Vein endothelial cell (primary cell): Measurements from ENCODE around the gene MTFR1L. TPM values are rescaled to one million over a fixed set of nuclear protein-coding genes. Genes with fewer than 3 reads are reported as not detected.

Source experiments
- small RNA-seq: library from RNA; depleted of rRNA; stranded (forward); fragments of <200 nt; gene quantifications from one replicate; pipeline ENCODE3, GENCODE V24; 2012
- total RNA-seq: library from RNA; depleted of rRNA; stranded (reverse); fragments of >200 nt; gene quantifications from 2 replicates; pipeline ENCODE4 v1.2.3, GENCODE V29; 2012

The MTFR1L gene
- total RNA-seq: 35.0 and 36.9 TPM in 2 replicates

DNA sequence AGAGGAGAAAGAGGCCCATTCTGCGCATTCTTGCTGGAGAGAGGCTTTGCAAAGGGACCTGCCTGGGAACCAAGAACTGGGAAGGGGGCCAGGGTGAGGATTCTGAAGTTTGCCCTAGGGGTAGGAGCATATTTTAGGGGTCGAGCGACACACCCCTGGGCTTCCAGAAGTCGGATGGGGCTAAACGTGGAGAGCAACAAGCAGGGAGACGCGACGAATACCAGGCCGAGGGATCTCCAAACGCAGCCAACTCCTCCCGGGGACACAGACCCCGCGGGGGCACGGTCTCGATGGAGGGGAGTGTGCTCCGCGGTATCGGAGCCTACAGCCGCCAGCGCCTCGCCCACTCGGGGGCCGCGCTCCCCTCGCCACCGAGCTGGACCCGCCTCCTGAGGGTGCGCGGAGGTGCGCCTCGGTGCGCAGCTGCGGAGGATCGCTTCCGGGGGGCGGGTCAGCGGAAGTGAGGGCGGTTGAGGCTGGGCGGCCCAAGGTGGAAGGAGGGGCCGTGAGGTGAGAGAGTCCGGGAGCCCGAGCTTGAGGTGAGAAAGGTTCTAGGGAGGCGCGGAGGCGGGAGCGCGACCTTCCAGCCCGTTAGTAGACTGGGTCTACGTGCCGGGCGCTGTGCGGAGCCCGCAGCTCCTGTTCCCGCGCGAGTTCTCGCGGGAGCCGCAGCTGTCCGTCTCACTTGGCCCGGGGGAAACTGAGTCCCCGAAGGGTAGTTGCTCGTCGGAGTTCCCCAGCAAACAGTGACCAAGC lies at the start of gene MTFR1L:
Gene MTFR1L, plus strand, starts transcription at position 464 of the 756 bp plus-strand sequence. CDS start 3,151 bp downstream, outside the sequence.

DNA sequence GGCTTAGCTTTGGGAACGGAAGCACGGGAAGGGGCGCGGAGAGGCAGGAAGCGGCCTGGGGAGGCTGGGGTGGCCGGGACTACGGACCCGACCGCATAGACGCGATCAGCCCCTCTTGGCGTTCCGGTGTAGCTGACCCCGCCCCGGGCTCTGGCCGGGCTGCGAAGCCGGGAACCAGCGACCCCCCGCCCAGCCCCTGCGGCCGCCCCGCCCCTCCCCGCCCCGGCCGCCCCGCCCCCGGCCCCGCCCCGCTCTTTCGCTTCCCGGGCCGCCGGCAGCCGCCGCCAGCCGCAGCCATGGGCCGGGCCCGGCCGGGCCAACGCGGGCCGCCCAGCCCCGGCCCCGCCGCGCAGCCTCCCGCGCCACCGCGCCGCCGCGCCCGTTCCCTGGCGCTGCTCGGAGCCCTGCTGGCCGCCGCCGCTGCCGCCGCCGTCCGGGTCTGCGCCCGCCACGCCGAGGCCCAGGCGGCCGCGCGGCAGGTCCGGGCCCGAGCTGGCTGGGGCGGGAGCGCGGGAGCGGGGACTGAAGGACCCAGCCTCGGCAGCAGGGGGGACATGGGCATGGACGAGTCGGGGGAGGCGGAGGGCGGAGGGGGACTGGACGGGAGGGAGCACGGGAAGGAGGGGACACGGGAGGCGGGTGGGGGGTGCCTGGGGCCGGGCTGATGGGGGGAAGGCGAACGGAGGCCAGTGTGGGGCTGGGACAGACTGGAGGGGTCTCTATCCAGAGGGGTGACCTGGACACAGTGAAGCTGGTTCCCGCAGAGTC lies 19.6 kb upstream of the MTFR1L start, which contains the start of gene SELENON:
Gene SELENON, plus strand, starts transcription at position 259 of the 768 bp plus-strand sequence. Its CDS starts 38 bp downstream, at position 297.

GRCh38 chr1:25858906-25859789 lies 39.4 kb downstream of the MTFR1L start, which contains the start of gene AUNIP:
Gene AUNIP, minus strand, starts transcription at chr1:25859457. Its CDS starts 100 bp downstream, at chr1:25859357.

GRCh38 chr1:25875154-25875855 lies 55.6 kb downstream of the MTFR1L start, which contains the start of gene PAQR7:
Gene PAQR7, minus strand, starts transcription at chr1:25875708. Its CDS starts 11,869 bp downstream, at chr1:25863839.

Small RNA genes lying within 50 kb of the gene (small RNA-seq; reads per million reads assigned to genes)
- gene RF00019: not detected

Other genes starting within 250 kb of the MTFR1L start
- gene MAN1C1, start 203.2 kb upstream of the MTFR1L start, total RNA-seq: 4.3 and 6.2 TPM in 2 replicates
- 80.1 and 95.0 TPM in 2 replicates for gene SELENON, start 19.8 kb upstream of the MTFR1L start, total RNA-seq
- 2.6 and 4.2 TPM in 2 replicates for gene AUNIP, start 39.5 kb downstream of the MTFR1L start, total RNA-seq
- 7.0 and 9.8 TPM in 2 replicates for gene PAQR7, start 55.8 kb downstream of the MTFR1L start, total RNA-seq
- 108 and 124 TPM in 2 replicates for gene STMN1, start 86.5 kb downstream of the MTFR1L start, total RNA-seq
- 5.3 and 5.6 TPM in 2 replicates for gene PAFAH2, start 178.1 kb downstream of the MTFR1L start, total RNA-seq
- under 0.01 and 0.10 TPM in 2 replicates for gene EXTL1, start 201.8 kb downstream of the MTFR1L start, total RNA-seq
- gene SLC30A2, start 226.2 kb downstream of the MTFR1L start, total RNA-seq: not detected in 2 replicates
- gene TRIM63, start 247.7 kb downstream of the MTFR1L start, total RNA-seq: not detected in 2 replicates